Femur (tissue), 1 donor: ENCODE data around the gene PTGIS.

Experiments used
- DNase-seq: peaks from one replicate; pipeline ENCODE4 v3.0.0-alpha.2; 2017

Gene PTGIS

DNA sequence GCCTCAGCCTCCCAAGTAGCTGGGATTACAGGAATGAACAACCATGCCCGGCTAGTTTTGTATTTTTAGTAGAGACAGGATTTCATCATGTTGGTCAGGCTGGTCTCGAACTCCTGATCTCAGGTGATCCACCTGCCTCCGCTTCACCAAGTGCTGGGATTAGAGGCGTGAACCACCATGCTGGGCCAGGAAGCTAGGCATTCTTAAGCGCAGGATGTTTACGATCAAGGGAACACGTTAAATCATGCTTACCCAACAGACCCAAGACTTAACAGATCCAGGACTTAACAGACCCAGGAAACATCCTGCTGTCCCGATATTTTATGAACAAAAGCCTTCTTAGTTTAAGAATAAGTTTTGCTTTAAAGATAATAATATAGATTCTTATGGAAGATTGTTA is 9.1 kb downstream of the PTGIS start:
- DNase-seq: no peak

DNA sequence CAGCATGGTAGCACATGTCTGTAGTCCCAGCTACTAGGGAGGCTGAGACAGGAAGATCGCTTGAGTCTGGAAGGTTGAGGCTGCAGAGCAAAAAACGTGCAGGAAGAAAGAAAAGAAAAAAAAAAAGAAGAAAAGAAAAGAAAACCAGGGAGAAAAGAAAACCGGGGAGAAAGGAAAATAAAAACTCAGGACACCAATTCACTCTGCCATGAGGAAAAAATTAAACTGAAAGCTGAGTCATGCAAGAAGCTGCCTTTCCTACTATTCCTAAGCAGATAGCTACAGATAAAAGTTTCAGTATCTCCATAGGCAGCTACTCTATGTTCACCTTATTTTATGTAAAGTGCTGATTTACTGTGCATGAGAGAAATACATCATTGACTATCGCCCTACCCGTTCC is 10.5 kb downstream of the PTGIS start:
- DNase-seq: no peak

DNA sequence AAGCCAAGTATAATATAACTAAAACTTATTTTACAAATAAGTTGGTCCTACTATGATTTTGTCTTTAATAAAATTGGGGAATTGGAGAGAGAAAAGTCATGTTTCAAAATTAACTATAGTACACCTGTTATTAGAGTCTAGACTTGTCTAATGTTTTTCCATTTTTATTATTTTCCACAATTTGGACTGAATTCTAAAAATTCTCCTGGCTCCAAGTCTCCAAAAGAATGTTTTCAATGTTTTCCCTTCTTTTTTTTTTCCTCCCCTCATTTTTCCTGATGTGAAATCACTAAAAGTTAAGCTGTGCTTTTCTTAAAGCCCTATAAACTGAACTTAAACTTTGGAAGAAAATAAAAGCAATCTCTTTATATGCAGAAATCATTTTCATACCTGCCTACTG is 11.3 kb downstream of the PTGIS start:
- DNase-seq: no peak

DNA sequence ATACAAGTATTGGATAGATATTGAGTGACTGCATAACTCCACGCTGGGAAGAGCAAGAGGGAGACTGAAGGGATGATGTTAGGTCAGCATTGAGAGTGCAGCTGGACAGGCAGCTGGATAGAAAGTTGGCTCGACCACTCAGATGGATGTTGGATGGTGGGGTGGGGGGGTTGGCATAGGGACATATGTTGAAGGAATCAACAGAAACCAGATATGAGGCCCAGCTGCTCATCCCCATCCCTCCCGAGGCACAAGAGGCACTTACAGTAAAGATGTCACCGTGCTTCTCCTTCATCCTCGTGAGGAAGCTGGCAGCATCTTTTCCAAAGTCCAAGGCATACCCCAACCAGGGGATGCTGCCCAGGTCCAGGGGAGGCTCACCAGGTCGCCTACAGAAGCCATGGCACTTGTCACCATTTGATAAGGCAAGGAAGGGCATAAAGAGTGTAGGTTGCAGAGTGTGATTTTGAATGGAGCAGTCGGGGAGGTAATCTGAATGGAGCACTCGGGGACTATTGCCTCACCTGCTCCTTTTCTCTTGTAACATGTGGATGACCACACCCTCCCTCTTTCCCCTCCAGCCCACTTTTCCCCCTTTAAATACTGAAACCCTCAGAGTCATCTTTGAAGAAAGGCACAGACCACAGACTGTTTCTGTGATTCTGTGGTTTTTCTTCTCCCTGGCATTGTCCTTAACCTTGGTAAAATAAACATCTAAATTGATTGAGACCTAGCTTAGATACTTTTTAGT is 18.0 kb downstream of the PTGIS start:
- DNase-seq: peak; percentile 64

DNA sequence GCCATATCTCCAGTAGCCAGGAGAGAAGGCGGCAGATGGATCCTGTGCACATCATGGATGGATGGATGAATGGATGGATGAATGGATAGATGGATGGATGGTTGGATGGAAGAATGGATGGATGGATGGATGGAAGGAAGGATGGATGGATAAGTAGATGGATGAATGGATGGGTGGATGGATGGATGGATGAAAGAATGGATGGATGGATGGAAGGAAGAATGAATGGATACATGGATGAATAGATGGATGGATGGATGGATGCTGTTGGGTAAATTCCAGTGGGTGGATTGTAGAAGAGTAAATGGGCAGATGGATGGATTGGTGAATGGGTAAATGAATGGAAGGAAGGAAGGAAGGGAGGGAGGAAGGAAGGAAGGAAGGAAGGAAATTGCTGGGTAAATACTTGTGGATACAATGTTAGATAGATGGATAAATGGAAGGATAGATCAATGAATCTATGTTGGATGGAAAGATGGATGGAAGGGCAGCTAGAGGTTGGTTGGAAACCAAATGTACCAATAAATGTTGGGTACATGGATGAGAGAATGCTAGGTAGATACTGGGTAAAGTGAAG is 19.5 kb downstream of the PTGIS start:
- DNase-seq: no peak

DNA sequence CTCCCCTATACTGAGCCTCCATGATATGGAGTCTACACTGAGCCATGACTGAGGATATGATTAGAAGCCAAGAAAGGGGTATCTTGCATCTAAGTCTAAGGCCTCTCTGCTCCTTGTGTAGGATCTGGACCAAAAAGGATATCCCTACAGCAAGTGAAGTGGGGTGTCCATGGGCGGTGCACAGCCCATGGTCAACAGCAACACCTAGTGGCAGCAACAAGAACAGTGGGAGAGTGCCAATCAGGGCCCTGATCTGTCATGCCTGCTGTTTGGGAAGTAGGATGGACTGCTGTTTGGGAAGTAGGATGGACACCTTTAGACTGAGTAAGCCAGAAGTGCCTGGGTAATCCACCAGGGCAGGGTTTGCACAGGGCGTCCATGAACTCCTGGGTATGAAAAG is 22.4 kb downstream of the PTGIS start:
- DNase-seq: no peak

DNA sequence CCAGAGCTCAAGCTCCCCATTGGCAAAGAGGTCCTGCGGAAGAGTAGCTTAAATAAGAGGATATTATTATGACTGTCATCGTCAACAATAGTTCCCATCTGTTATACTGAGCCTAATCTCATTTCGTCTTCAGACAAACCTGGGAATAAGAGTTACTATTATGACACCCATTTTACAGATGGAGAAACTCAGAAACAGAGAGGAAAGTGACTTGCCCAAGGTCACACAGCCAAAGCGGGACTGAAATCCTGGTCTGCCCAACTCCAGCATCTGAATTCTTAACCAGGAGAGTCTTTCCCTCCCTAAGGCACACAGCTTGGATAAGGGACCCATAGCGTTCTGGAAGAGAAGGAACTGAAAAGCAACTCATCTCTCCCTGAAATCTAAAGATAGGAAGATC is 23.4 kb downstream of the PTGIS start:
- no peak for DNase-seq

DNA sequence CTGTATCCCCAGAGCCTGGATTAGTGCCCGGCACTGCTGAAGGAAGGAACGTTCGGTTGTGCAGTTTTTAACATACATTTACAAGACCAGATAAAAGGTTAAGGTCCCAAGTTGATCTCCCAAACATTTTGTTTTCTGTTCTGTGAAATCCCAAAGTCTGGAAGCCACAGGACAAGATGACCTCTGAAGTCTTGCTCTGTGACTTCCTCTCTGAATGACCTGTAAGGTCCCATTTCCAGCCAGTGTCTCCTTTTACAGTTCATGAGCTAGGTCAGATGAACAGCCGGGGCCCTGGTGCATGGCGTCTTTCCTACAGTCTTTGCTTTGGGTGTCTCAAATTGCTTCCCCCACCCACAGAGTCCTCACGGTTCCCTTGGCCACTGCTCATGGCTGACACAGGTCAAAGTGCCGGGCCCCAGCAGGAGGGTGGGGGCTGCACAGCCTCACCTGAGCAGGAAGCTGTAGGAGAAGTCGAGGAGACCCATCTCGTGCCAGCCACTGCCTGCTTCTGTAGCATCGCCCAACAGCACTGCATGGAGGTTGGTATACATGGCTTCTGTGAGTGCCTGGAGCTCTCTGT is 24.0 kb downstream of the PTGIS start:
- no peak for DNase-seq

DNA sequence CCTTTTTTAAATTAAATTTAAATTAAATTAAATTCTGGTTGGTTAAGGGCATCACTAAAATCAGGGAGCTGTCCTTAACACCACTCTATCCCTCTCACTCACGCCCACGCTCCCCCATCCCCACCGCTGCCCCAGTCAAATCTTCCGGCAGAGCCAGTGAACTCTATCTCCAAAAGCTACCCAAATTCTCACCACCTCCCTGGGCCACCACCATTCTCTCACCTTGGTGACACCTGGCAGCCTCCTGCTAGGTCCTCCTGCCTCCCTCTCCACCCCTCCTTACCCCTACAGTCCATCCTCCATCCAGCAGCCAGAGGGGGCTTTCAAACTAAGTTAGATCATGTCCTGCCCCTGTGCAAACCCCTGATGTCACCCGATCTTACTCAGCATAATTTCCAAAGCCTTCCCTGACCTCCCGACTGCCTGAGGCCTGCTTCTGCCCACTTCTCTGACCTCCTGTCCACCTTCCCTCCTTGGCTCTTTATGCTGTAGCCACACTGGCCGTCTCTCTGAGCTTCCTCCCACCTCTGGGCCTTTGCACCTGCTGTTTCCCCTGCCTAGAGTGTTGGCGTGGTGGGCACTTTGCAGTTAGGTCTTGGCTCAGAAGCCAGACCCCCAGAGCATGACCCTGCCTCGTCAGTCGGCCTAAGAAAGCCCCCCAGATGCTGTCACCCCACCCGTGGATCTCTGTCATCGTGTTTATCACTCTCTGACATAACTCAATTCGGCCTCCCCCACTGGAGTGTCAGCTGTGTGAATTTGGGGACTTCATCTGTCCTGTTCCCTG is 24.7 kb downstream of the PTGIS start:
- no peak for DNase-seq

DNA sequence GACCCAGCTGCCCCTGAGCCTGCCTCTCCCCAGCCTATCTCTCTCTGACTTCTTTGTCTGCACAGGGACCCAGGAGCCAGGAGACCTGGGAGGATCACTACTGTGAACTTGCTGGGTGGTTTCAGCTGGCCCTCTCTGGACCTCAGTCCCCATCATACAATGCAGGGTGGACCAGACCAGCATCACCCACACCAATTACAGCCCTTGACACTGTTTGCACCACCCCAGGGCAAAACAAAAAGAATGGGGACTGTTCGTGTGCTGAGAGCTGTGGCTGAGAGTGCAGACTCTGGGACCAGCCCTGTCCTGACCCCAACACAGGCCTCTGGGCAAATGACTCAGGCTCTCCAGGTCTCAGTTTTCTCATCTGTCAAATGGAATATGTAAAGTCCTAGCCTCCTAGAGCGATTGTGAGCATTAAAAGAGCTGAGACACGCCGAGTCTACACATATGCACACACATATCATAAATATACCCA is 25.4 kb downstream of the PTGIS start:
- DNase-seq: no peak

DNA sequence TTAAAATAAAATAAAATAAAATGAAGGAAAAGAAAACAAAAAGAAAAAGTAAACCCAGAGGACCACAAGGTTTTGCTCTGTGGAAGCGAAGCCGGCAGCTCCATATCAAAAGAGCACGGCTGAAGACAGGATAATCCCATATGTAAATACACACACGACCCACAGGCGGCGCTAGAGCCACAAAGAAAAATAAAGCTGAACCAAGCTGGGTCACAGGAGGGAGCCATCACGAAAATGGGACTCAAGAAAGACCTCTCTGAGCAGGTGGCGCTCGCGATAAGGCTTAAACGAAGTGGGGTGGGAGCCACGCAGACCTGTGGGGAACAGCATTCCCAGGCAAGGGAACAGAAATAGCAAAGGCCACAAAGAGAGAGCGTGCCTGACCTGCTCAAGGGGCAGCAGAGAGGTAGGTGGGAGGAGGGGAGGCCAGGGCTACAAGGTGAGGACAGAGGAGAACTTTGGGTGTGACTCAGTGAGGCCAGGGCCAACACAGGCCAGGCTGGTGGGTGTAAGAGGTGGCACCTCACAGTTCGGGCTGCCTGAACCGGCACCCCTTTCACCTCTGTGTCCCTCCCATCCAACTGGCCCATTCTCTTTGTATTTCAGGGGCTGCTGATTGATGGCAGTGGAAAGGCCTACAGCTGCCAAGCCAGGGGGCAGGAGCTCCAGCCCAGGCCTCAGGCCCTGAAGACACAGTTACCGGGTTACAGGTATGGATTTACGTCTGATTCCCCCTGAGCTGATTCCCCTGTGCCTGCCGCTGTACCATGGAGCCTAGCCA is 26.0 kb downstream of the PTGIS start:
- peak; percentile 80 for DNase-seq

DNA sequence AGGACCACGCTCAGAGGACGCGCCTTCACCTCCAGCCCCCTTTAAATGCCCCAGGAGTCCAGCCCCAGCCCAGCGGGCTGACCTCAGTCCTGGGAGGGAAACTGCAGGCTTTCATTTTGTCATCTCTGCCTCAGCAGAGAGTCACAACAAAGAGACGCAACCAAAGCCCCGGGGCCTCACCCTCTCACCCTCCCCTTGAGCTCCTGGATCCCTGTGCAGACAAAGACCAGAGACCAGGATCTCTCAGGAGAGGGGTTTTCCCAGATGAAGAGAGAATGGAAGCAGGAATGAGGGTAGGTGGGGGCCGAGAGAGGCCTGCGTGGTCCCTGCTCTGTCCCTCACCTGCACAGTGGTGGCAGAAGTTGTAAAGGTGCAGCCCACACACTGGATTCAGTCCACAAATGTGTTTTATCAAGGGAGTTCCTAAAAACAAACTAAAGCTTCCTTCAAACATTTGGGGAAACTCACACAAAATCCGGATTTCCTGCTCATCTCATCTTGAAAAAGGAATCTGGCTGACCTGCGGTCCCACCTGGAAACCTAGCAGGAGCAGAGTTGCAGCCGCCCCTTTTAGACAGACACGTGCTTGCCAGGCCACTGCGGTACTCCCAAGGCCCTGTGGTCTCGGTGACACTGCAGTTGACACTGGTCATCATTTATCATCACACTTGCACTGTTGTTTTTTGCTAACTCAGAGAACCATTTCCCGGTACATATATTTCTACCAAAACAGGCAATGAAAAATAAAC is 27.1 kb downstream of the PTGIS start:
- DNase-seq: no peak

DNA sequence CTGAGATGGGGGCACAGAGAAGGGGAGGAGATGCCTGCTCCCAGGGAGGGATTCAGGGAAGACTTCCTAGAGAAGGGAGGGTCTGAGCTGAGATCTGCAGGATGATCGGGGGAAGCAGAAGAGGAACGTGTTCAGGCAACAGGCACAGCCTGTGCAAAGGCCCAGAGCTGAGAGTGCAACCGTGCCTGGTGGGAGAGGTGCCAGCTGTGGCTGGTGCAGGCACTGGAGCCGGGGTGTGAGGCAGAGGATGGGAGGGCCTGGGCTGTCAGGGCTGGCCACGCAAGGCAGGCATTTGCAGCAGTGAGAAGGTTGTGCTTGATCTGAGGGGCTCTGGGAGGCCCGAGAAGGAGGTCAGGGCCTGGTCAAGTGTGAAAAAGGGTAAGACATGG is 27.7 kb downstream of the PTGIS start:
- no peak for DNase-seq

DNA sequence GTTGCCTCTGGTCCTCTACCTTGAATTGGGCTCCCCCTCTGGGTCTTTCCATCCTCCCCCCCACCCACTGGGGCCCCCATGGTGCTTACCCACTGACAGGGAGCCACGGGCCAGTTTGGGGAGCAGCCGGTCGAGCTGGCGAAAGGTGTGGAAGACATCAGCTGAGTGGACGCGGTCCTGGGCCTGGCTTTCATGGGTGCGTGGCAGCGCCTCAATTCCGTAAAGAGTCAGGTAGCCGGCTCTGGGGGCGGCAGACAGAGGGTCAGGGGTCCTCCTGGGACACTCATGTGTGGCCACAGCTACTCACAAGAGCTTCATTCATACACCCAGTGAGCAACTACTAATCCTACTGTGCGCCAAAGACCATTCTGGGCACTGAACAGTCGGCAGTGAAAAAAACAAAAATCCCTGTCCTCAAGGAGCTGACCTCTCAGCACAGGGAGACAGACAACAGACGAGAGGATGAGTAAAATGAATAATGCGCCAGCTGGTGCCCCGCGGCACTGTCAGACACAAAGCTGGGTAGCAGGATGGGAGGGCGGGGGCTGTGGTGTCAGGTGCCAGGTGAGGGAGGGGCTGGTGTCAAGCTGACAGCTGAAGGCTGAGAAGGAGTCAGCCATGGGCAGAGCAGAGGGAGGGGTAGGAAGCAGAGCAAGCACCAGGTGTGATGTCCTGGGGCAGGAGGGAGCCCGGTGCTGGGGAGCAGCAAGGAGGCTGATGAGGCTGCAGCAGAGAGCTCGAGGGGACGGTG is 28.3 kb downstream of the PTGIS start:
- no peak for DNase-seq

DNA sequence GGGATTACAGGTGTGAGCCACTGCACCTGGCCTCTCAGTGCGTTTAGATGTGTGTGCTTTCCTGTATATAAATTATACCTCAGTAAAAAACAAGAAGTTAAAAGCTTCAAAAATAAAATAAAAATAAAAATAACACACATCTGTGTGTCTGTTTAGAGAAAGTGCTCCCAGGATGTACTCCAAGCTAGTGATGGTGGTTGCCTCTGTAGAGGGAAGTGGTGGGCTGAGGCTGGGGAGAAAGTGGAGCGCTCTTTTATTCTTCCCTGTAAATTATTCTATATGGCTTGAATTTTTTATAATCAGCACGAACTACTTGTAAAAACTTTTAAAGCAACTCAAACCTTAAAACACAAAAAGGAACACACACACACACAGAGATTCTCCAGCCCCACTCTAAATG is 29.0 kb downstream of the PTGIS start:
- DNase-seq: no peak

DNA sequence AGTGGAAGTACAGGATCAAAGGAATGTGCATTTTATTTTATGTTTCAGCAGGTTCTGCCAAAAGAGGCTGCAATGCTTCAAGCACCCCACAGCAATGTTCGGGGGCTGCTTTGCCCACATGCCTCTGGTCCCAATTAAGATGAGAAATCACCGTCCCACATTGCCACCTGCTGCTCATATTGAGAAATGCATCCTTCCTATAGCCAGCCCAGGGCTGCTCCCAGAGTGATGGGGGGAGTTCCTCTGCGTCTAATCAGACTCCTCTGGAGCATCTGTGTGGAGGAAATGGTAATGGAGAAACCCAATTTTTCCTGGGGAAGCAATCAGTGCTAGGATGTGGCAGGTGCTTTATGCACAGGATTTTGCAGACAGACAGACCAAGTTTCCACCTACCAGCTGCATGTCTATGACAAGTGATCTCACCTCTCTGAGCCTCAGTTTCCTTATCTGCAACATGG is 33.7 kb downstream of the PTGIS start:
- DNase-seq: peak; percentile 65

DNA sequence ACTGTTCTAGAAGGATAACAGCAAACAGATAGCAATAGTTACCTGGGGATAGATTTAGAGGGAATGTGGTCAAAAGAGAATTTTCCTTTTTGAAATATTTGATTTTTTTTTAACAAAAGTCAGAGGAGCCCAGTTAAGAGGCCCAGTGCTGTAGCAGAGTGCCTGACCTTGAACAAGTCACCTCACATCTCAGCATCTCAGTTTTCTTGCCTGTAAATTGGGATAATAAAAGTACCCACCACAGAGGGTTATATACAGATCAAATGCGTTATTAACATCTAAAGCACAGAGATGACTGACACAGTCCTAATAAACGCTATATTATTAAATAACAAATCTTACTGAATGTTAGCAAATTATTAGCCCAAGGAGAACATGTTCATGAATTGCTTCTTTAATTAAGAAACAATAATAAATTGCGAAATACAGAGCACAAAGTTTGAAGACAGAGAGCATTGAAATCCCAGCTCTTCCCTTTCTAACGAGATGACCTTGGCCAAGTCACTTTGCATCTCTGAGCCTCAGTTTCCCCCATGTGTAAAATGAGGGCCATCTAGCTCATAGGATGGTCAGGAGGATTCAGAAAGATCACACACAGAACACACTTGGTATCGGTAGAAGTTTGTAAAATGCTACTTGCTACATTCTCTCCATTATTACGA is 35.5 kb downstream of the PTGIS start:
- no peak for DNase-seq

DNA sequence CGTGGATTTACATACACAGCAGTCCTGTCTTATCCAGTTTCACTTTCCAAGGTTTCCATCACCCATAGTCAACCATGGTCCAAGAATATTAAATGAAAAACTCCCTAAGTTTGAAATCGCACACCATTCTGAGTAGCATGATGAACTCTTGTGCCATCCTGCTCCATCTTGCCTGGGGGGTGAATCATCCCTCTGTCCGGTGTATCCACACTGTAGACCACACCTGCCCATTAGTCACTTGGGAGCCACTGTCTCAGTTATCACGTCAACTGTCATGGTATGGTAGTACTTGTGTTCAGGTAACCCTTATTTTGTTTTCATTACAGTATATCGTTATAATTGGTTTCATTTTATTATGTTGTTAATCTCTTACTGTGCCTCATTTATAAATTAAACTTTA is 38.5 kb downstream of the PTGIS start:
- no peak for DNase-seq

DNA sequence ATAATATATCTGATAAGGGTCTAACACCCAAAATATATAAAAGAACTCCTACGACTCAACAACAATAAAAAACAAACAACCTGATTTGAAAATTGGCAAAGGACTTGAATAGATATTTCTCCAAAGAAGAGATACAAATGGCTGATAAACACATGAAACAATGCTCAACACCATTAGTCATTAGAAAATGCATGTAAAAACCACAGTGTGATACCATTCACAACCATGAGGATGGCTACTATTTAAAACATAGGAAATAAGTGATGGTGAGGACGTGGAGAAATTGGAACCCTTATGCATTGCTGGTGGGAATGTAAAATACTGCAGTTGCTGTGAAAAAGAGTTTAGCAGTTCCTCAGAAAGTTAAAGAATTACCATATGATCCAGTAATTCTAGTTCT is 41.4 kb downstream of the PTGIS start:
- DNase-seq: no peak

DNA sequence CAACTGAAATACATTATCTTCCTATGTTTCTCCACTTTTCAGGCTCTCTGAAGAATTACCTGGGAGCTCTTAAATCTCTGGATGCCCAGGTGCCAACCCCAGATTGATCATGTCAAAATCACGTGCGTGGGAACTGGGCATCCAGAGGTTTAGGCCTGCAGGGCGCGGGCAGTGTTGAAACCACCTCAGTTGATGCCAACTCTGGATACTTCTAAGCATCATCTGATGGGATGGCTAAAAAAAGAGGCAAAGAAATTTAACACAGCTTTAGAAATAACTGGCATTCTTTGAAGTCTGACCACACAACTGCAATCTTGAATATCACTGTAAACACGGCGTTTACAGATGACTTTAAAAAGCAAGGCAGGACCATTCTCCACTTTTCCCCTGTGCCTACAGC is 41.9 kb downstream of the PTGIS start:
- DNase-seq: no peak
